ENCODE data around the gene CACNA2D1.
"Not testable (repeated sequence)": the region's sequence is repeated elsewhere in the genome, so short reads cannot be mapped to it uniquely, and the experiment has no call there.

The CACNA2D1 gene

GRCh38 chr7:82021036-82021435 lies 422.5 kb downstream of the CACNA2D1 start:
- H3K36me3 ChIP-seq (ENCODE audit: insufficient read depth, low read length) = no peaks in the 10 kb centered on the region
- H3K4me1 ChIP-seq (ENCODE audit: insufficient read depth, low read length) = no peaks in the 10 kb centered on the region
- H2AFZ ChIP-seq (ENCODE audit: low read depth, low read length) = no peak overlapping the region
- H3K4me3 ChIP-seq (ENCODE audit: low read length) = no peak overlapping the region
- no peaks in the 10 kb centered on the region for H3K9me3 ChIP-seq (ENCODE audit: low read length)
- H3K27me3 ChIP-seq (ENCODE audit: insufficient read depth, low read length) = no peaks in the 10 kb centered on the region

DNA sequence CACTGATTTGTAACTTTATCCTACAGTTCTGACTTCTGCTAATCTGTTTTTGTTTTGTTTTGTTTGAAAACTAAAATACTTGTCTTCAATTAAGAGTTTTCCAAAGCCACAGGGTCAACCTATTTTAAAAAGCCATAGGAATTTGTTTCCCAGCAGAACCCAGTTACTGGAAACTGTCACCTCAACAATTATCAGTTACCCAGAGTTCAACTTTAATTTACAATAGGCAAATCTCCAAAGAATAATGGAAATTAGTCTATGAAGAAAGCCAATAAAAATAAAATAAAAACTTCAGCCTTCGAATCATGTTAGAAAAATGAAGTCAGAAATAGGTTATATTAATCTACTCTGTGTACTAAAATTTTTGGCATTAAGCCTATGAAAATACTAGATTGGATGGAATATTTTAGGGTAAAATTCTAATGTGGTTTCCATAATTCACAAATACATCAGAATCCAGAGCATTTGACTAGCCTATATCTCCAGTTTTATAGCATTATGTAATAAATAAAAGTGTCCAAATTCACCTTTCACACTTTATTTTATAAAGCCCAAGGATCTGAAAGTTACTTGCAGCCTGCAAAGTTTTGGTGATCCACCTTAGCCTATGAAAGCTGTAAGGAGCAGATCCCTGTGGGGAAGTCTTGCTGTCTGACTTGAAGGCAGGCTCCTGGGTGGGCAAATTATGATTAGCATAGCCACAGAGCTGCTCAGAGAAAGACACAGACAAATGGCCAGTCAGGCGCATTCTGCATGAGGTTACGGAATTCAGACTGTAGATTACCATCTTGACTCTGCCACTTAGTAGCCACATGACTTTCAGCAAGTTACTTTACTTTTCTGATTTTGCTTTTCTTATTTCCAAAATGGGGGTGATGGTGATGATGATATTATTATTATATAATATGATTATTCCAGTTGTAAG lies 423.8 kb downstream of the CACNA2D1 start:
- Histone ChIP-seq H3K9me3 (ENCODE audit: low read length) (no peaks in the 10 kb centered on the region), H2AFZ (ENCODE audit: low read depth, low read length) (no peak overlapping the region)

GRCh38 chr7:82018226-82018625 lies 425.4 kb downstream of the CACNA2D1 start:
- no peak overlapping the region for H2AFZ ChIP-seq (ENCODE audit: low read depth, low read length)
- H3K4me3 ChIP-seq (ENCODE audit: low read length) = no peak overlapping the region
- no peaks in the 10 kb centered on the region for H3K27me3 ChIP-seq (ENCODE audit: insufficient read depth, low read length)
- H3K36me3 ChIP-seq (ENCODE audit: insufficient read depth, low read length) = no peaks in the 10 kb centered on the region
- H3K9me3 ChIP-seq (ENCODE audit: low read length) = no peaks in the 10 kb centered on the region
- H3K4me1 ChIP-seq (ENCODE audit: insufficient read depth, low read length) = no peaks in the 10 kb centered on the region

More for the DNA sequence above, 423.8 kb downstream of the CACNA2D1 start:
- H3K4me3 ChIP-seq (ENCODE audit: low read length) = no peak overlapping the region
- no peaks in the 10 kb centered on the region for H3K27me3 ChIP-seq (ENCODE audit: insufficient read depth, low read length)
- no peaks in the 10 kb centered on the region for H3K4me1 ChIP-seq (ENCODE audit: insufficient read depth, low read length)
- no peaks in the 10 kb centered on the region for H3K36me3 ChIP-seq (ENCODE audit: insufficient read depth, low read length)

DNA sequence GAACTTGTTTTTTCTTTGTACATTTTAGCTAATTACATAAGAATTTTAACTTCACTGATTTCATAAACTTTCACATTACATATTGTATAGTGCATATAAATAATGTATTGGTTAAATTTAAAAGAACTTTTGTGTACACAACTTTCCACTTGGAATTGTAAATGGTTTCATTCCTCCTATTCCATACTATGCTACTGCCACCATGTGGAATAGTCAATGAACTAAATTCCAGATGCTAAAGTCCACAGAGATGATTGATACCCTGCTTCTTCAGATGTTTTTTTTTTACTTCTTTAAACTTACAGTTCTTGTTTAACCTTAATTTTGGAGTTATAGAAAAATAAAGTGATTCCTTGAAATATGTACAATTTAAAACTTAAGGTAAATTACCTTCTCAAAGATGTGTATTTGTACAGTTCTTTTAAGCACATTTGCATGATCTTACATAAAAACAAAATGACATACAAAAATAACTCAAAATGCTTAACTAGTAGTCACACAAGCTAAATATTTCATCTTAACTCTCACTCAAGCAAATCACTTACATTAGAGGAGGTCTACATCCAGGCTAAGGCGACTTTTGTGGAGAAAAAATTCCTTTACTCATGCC lies 426.1 kb downstream of the CACNA2D1 start:
- Histone ChIP-seq H2AFZ (ENCODE audit: low read depth, low read length) (no peak overlapping the region), H3K4me1 (ENCODE audit: insufficient read depth, low read length) (no peaks in the 10 kb centered on the region), H3K36me3 (ENCODE audit: insufficient read depth, low read length) (no peaks in the 10 kb centered on the region), H3K27me3 (ENCODE audit: insufficient read depth, low read length) (no peaks in the 10 kb centered on the region), H3K4me3 (ENCODE audit: low read length) (no peak overlapping the region), H3K9me3 (ENCODE audit: low read length) (no peaks in the 10 kb centered on the region)

DNA sequence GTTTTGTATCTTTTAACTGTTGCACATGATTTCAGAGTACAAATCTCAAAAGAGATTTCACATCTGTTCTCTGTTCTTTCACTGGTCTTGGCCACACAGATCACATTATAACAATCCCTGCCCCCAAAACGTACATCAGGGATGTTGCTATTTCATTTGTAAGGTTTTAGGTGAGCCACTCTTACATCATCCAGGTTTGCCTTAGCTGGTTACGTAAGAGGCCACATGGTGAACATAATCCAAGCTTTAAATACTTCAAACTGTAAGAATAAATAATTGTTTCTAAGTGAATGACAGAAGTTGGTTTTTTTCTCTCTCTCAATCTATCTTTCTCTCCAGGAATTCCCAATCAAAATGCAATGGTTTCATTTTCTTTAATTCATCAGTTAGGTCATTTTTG lies 427.8 kb downstream of the CACNA2D1 start:
- Histone ChIP-seq H2AFZ (ENCODE audit: low read depth, low read length) (no peak overlapping the region), H3K4me1 (ENCODE audit: insufficient read depth, low read length) (no peaks in the 10 kb centered on the region), H3K36me3 (ENCODE audit: insufficient read depth, low read length) (no peaks in the 10 kb centered on the region), H3K4me3 (ENCODE audit: low read length) (no peak overlapping the region), H3K27me3 (ENCODE audit: insufficient read depth, low read length) (no peaks in the 10 kb centered on the region), H3K9me3 (ENCODE audit: low read length) (no peaks in the 10 kb centered on the region)

DNA sequence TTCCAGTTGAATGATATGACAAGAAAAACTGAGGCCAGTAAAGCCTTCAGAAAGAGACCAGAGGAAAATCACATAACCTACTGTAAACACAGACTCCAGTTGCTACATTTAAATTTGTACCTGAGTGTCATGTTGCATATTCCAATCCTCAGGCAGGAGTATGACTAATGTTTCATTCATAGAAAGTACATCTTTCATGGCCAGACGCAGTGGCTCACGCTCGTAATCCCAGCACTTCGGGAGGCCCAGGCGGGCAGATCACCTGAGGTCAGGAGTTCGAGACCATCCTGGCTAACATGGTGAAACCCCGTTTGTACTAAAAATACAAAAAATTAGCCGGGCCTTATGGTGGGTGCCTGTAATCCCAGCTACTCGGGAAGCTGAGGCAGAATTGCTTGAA lies 429.0 kb downstream of the CACNA2D1 start:
- H3K36me3 ChIP-seq (ENCODE audit: insufficient read depth, low read length); H3K27me3 ChIP-seq (ENCODE audit: insufficient read depth, low read length); H3K4me3 ChIP-seq (ENCODE audit: low read length); H3K9me3 ChIP-seq (ENCODE audit: low read length); H3K4me1 ChIP-seq (ENCODE audit: insufficient read depth, low read length); H2AFZ ChIP-seq (ENCODE audit: low read depth, low read length): not testable (repeated sequence)

DNA sequence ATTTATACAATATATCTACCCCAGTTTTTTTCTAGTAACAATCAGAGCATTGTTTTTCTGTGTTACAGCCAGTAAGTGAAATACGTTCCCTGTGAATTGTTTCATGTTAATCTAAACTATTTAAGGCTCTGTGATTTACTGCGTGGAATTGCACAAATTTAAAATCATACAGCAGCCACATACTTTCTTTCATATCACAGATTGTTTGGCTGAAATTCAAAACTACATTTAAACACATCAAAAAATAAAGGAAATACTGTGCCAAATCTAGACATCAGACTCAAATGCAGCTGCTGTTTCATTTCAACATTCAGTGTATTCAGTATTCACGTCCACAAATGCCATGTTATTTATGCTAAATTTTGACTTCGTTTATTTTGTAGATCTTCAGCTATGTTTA lies 431.1 kb downstream of the CACNA2D1 start:
- no peaks in the 10 kb centered on the region for H3K9me3 ChIP-seq (ENCODE audit: low read length)
- H2AFZ ChIP-seq (ENCODE audit: low read depth, low read length) = no peak overlapping the region
- no peaks in the 10 kb centered on the region for H3K4me1 ChIP-seq (ENCODE audit: insufficient read depth, low read length)
- no peak overlapping the region for H3K4me3 ChIP-seq (ENCODE audit: low read length)
- no peaks in the 10 kb centered on the region for H3K36me3 ChIP-seq (ENCODE audit: insufficient read depth, low read length)
- no peaks in the 10 kb centered on the region for H3K27me3 ChIP-seq (ENCODE audit: insufficient read depth, low read length)

DNA sequence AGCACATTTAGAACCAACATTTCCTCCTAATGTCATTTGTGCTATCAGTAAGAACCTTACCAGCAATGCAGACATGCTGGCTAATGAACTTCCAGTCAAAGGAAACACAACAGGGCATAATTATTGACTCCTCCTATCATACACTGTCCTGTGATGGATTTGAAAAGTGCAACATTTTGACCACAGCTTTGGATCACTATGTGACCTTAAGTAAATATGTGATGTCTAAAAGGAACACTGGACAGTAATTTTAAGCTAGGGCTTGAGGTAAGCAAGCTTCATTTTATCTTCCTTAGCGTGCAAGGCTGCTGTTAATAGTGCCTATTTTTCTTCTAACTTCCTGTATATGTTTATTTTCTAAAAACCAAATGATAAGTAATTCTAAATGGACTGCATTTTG lies 433.2 kb downstream of the CACNA2D1 start:
- Histone ChIP-seq H3K4me1 (ENCODE audit: insufficient read depth, low read length) (no peaks in the 10 kb centered on the region), H3K4me3 (ENCODE audit: low read length) (no peak overlapping the region), H2AFZ (ENCODE audit: low read depth, low read length) (no peak overlapping the region), H3K36me3 (ENCODE audit: insufficient read depth, low read length) (no peaks in the 10 kb centered on the region), H3K27me3 (ENCODE audit: insufficient read depth, low read length) (no peaks in the 10 kb centered on the region), H3K9me3 (ENCODE audit: low read length) (no peaks in the 10 kb centered on the region)

DNA sequence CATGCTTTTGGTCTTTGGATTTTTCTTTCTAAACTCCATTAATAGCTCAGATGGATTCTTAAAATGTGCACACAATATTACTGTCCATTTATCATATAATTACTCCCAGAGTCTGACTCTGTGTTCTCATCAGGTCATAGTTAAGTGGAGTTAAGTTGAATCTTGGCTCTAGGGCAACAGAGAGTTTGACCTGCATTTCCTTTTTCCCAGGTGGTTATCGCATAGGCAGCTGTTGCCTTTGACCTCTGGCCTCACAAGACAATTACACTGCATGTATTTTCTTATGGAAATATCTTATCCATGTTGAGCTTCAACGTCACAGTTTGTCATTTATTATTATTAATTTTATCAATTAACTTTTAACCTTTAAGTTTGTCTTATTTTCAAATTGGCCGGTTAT lies 436.3 kb downstream of the CACNA2D1 start:
- Histone ChIP-seq H3K36me3 (ENCODE audit: insufficient read depth, low read length) (no peaks in the 10 kb centered on the region), H3K4me1 (ENCODE audit: insufficient read depth, low read length) (no peaks in the 10 kb centered on the region), H3K4me3 (ENCODE audit: low read length) (no peak overlapping the region), H2AFZ (ENCODE audit: low read depth, low read length) (no peak overlapping the region), H3K27me3 (ENCODE audit: insufficient read depth, low read length) (no peaks in the 10 kb centered on the region), H3K9me3 (ENCODE audit: low read length) (no peaks in the 10 kb centered on the region)

DNA sequence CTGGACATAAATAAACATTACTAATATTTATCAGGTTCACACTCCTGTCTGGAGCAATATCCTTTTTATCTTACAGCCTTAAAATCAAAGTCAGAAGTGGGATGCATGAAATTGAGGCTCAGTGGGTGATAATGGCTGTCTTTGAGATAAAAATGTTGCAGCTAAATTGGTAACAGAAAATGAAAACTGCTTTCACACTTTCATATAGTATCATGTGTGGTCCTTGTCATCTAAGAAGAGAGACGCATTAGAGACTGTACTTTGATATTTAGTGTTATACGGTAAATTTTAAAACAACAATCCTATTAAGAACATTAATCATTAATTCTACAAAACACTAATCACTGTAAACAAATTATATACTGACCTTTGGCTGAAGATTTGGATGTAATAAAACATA lies 438.5 kb downstream of the CACNA2D1 start:
- Histone ChIP-seq H3K4me1 (ENCODE audit: insufficient read depth, low read length) (no peaks in the 10 kb centered on the region), H3K36me3 (ENCODE audit: insufficient read depth, low read length) (no peaks in the 10 kb centered on the region), H3K4me3 (ENCODE audit: low read length) (no peak overlapping the region), H3K27me3 (ENCODE audit: insufficient read depth, low read length) (no peaks in the 10 kb centered on the region), H2AFZ (ENCODE audit: low read depth, low read length) (no peak overlapping the region), H3K9me3 (ENCODE audit: low read length) (no peaks in the 10 kb centered on the region)

DNA sequence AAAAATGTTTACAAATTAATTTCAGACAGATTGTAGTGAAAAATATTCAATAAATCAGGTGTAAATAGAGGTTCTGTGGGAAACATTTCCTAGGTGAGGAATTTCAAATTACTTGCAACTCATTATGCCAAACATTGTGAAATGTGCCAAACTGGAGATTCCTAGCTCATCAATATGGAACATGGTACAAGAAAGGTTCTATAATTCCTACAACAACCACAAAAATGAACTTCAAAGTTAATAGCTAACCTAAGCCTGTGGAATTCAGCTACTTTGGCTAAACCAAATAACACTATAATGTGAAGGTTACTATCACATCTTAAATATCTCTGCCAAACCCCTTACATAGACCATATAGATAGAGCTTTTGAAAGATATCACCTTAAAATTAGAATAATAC lies 450.4 kb downstream of the CACNA2D1 start:
- no peaks in the 10 kb centered on the region for H3K4me1 ChIP-seq (ENCODE audit: insufficient read depth, low read length)
- peaks cover 1% of the 10 kb centered on the region for H3K9me3 ChIP-seq (ENCODE audit: low read length)
- H3K27me3 ChIP-seq (ENCODE audit: insufficient read depth, low read length) = no peaks in the 10 kb centered on the region
- no peak overlapping the region for H2AFZ ChIP-seq (ENCODE audit: low read depth, low read length)
- H3K36me3 ChIP-seq (ENCODE audit: insufficient read depth, low read length) = no peaks in the 10 kb centered on the region
- no peak overlapping the region for H3K4me3 ChIP-seq (ENCODE audit: low read length)

DNA sequence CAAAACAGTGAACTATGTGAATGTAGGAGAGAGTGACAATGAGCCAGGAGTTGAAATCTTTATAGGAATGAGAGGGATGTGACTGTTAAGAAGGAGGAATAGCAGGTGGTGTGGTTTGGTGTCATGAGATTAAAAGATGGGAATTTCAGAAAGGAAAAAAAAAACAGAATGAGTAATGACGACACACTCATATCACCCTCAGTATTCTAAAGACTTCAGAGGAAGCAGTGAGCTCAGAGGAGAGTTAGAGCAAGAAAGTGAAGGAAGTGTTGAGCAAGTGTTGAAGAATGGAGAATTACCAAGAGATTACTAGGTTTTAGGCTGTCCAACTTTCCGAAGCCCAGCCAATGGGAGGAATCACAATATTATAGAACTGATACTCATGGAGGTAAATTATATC lies 453.2 kb downstream of the CACNA2D1 start:
- H3K27me3 ChIP-seq (ENCODE audit: insufficient read depth, low read length) = no peaks in the 10 kb centered on the region
- no peaks in the 10 kb centered on the region for H3K36me3 ChIP-seq (ENCODE audit: insufficient read depth, low read length)
- no peak overlapping the region for H3K4me3 ChIP-seq (ENCODE audit: low read length)
- H2AFZ ChIP-seq (ENCODE audit: low read depth, low read length) = no peak overlapping the region
- peaks cover 1% of the 10 kb centered on the region for H3K9me3 ChIP-seq (ENCODE audit: low read length)
- no peaks in the 10 kb centered on the region for H3K4me1 ChIP-seq (ENCODE audit: insufficient read depth, low read length)

DNA sequence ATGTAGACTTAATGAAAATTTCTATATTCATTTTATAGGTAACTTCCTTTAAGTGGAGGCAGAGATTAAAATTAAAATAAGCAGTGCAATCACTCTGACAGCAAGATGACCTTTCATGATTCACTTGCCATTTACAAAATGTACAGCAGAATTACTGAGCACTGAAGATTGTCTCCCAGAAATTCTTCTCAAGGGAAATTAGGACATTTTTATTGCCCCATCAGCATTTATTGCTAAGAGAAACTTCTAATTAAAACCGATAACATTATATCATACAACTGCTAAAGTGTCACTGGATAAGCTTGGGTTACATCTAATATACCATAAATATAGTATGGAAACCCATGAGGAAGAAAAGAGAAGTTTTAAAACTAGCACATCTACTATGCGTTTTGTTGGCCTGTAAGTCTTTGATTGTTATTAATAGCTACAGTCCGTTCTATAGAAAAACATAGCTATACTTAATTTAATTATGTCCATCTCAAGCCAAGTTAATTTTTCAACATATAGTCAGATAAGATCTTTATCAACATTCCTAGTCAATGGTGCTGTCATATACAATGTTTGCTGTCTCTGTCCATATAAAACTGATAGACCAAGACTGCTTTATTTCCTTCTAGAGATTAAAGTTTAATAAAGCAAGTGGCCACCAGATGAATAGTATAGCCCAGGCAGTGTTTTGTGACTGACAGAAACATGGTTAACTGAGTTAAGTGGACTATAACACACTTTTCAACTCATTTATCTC lies 456.7 kb downstream of the CACNA2D1 start:
- Histone ChIP-seq H3K9me3 (ENCODE audit: low read length) (peaks cover 1% of the 10 kb centered on the region), H3K4me1 (ENCODE audit: insufficient read depth, low read length) (no peaks in the 10 kb centered on the region), H3K36me3 (ENCODE audit: insufficient read depth, low read length) (no peaks in the 10 kb centered on the region), H3K27me3 (ENCODE audit: insufficient read depth, low read length) (no peaks in the 10 kb centered on the region), H2AFZ (ENCODE audit: low read depth, low read length) (no peak overlapping the region), H3K4me3 (ENCODE audit: low read length) (no peak overlapping the region)

Measured in neuron (in vitro differentiated cells).